GM19240 (cell line): Measurements from ENCODE around the gene STEAP4.

Experiments used
- DNase-seq: peaks from one replicate; pipeline ENCODE4 v3.0.0; 2011; ENCODE audit warnings: low spot score; ENCODE audit not compliant: insufficient read length

Gene STEAP4

DNA sequence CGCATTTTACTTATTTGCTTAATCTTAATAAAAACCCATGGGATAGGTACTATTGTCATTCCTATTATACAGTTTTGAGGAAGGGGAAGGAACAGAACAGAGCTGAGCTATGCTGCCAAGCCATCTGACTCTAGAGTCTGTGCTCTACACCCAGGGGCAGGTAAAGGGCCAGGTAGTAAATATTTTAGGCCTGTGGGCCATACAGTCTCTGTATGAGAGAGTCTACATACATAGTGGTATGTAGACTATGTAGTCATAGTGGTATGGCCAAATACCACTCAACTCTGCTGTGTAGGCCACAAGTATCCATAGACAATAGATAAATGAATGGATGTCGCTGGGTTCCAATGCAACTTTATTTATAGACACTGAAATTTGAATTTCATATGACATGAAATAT lies 83.4 kb downstream of the STEAP4 start:
- no peak for DNase-seq
